Vagina (tissue), 2 donors: ENCODE data around the gene GPANK1. TPM values are rescaled to one million over a fixed set of nuclear protein-coding genes. Genes with fewer than 3 reads are reported as not detected.
A peak's percentile ranks its signal among the peaks of the same experiment; 100 is the strongest.

Source experiments
- DNase-seq, 2 donors: peaks; one replicate each; pipeline ENCODE4 v3.0.0-alpha.2; 2017; ENCODE audit errors: extremely low spot score in 2 of 2
- H3K27ac ChIP-seq: fragments of 200-600 bp; sonication (generic); one replicate; pipeline ENCODE4 v1.5.1; 2019
- H3K27me3 ChIP-seq: fragments of 200-600 bp; sonication (generic); one replicate; pipeline ENCODE4 v1.5.1; 2019
- H3K36me3 ChIP-seq, 2 donors: fragments of 200-600 bp; sonication (generic); one replicate each; pipeline ENCODE4 v1.5.1; 2017 to 2019
- H3K4me1 ChIP-seq: fragments of 200-600 bp; sonication (generic); one replicate; pipeline ENCODE4 v1.5.1; 2019
- H3K4me3 ChIP-seq, 2 donors: fragments of 200-600 bp; sonication (generic); 1 replicate in 1 of 2; 2 replicates in 1 of 2; pipeline ENCODE4 v1.5.1; 2016 to 2019
- H3K9me3 ChIP-seq: fragments of 200-600 bp; sonication (generic); one replicate; pipeline ENCODE4 v1.5.1; 2019
- POLR2A ChIP-seq, 2 donors: fragments of 450-650 bp; IDR thresholded peaks; one replicate each; pipeline ENCODE4 v1.6.1; 2017; ENCODE audit warnings: antibody characterized with exemption in 2 of 2, mild to moderate bottlenecking in 2 of 2, moderate library complexity in 2 of 2
- POLR2AphosphoS5 ChIP-seq, 2 donors: sonication (generic); formaldehyde crosslinking; IDR thresholded peaks; one replicate each; pipeline ENCODE4 v1.9.0; 2017; ENCODE audit warnings: antibody characterized with exemption in 2 of 2, mild to moderate bottlenecking in 2 of 2, low read depth in 1 of 2; ENCODE audit not compliant: insufficient read depth in 1 of 2
- intact Hi-C: fragments of 100-400 bp; cut with DNase I; formaldehyde crosslinking; loops from one replicate; pipeline ENCODE4 v1.15.1; 2023
- total RNA-seq: library from RNA; depleted of rRNA; stranded (reverse); fragments of >200 nt; gene quantifications from one replicate; pipeline ENCODE4 v1.2.3, GENCODE V29; 2016
- TF ChIP-seq, protein P1 (sequence below), 3 experiments: fragments of 450-650 bp in 2 of 3; fragments of 200-600 bp in 1 of 3; sonication (generic) in 1 of 3; IDR thresholded peaks; one replicate each; pipeline ENCODE4 v1.5.1; 2017 to 2019; ENCODE audit warnings: antibody characterized with exemption in 3 of 3, mild to moderate bottlenecking in 2 of 3, moderate library complexity in 2 of 3

The GPANK1 gene
- total RNA-seq, 1 donor from 2014 or later, result 16.9 TPM

DNA sequence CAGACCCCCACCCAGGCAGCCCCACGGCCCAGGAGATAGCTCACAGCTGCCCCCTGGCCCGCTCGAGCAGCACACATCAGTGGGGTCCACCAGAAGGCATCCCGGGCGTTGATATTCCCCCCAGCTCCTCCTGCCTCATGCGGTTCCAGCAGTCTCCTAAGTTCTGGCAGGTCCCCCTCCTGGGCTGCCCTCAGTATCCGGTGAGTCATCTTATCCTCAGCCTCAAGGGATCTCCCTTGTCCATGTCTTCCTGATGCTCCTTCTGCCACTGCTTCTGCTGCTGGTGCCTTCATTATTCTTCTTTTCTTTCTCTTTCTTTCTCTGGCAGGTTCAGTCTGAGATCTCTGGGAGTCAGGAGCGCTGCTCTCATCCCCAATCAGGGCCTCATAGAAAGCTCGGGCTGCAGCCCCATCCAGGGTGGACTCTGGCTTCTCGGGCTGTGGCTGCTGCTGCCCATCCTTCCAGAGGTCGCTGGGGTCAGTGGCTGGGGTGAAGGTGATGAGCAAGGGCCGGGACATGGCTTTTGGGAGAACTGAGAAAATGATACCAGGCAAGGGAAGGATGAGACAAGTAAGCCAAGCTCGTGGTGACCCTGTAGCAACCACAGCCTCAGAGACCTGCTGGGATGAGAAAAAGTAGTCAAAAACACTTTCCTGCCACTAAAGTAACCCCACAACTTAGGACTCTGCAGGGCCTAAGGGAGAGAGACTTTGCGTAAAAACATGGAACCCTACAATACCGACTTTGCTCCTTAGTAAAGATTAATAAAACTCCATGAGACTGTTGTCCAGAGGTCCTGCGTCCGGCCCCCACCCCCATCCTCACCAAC is 622 bp downstream of the GPANK1 start:
- no peak for DNase-seq

DNA sequence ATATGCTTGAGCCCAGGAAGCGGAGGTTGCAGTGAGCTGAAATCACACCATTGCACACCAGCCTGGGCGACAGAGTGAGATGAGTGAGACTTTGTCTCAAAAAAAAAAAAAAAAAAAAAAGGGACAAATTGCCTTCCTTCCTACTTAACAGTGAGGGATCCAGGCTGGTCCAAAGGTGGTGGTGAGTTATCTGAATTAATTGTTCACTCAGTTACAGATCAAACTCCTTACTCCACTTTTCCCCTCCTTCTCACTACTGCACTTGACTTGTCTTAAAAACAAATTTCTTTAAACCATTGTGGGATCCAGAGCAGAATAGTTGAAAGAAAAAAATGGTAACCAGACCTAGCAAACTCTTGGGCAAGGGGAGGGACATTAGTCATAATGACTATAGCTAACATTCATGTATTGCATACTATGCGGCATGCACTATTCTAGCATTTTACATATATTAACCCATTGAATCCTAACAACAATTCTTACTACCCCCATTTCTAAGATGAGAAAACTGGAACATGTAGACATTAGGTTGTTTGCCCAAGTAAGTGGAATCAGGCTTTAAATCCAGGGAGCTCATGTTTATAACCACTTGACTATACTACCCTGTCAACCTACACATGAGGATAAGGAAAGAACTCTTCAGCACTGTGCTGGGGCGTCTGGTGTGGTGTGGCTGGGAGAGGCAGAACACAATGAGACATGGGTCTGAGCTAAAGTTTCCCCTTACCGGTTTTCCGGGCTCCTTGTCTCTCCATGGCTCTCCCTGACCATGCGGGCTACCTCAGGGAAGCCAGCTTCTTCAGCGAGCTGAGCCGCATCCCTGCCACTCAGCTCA is 1.5 kb downstream of the GPANK1 start:
- intact Hi-C loops, result no loop called here
- DNase-seq, result no peak
- Histone ChIP-seq H3K36me3 (peaks cover 0 to 24% of the 10 kb centered on the region in 2 donors), H3K4me3 (peak overlapping the region; percentile 79 to 95), H3K4me1 (peaks cover 75% of the 10 kb centered on the region), H3K27ac (peak overlapping the region; percentile 95), H3K27me3 (no peaks in the 10 kb centered on the region), H3K9me3 (no peaks in the 10 kb centered on the region)
- no peak for TF ChIP-seq POLR2A (IDR thresholded peaks at IDR 0.05)
- TF ChIP-seq, protein P1, sequence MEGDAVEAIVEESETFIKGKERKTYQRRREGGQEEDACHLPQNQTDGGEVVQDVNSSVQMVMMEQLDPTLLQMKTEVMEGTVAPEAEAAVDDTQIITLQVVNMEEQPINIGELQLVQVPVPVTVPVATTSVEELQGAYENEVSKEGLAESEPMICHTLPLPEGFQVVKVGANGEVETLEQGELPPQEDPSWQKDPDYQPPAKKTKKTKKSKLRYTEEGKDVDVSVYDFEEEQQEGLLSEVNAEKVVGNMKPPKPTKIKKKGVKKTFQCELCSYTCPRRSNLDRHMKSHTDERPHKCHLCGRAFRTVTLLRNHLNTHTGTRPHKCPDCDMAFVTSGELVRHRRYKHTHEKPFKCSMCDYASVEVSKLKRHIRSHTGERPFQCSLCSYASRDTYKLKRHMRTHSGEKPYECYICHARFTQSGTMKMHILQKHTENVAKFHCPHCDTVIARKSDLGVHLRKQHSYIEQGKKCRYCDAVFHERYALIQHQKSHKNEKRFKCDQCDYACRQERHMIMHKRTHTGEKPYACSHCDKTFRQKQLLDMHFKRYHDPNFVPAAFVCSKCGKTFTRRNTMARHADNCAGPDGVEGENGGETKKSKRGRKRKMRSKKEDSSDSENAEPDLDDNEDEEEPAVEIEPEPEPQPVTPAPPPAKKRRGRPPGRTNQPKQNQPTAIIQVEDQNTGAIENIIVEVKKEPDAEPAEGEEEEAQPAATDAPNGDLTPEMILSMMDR (IDR thresholded peaks at IDR 0.05), result no peak
- TF ChIP-seq POLR2AphosphoS5 (IDR thresholded peaks at IDR 0.05; ENCODE audit: insufficient read depth in 1 of 2, low read depth in 1 of 2), result no peak

More for the DNA sequence above, 622 bp downstream of the GPANK1 start:
- intact Hi-C loops, result no loop called here
- Histone ChIP-seq H3K4me3 (peak overlapping the region; percentile 79 to 95), H3K4me1 (peaks cover 71% of the 10 kb centered on the region), H3K36me3 (peaks cover 0 to 32% of the 10 kb centered on the region in 2 donors), H3K9me3 (no peaks in the 10 kb centered on the region), H3K27me3 (no peaks in the 10 kb centered on the region), H3K27ac (peak overlapping the region; percentile 95)
- TF ChIP-seq POLR2AphosphoS5 (IDR thresholded peaks at IDR 0.05; ENCODE audit: insufficient read depth in 1 of 2, low read depth in 1 of 2) (peak; percentile 24 to 50), POLR2A (IDR thresholded peaks at IDR 0.05) (no peak)
- TF ChIP-seq, protein P1 (IDR thresholded peaks at IDR 0.05), result no peak

DNA sequence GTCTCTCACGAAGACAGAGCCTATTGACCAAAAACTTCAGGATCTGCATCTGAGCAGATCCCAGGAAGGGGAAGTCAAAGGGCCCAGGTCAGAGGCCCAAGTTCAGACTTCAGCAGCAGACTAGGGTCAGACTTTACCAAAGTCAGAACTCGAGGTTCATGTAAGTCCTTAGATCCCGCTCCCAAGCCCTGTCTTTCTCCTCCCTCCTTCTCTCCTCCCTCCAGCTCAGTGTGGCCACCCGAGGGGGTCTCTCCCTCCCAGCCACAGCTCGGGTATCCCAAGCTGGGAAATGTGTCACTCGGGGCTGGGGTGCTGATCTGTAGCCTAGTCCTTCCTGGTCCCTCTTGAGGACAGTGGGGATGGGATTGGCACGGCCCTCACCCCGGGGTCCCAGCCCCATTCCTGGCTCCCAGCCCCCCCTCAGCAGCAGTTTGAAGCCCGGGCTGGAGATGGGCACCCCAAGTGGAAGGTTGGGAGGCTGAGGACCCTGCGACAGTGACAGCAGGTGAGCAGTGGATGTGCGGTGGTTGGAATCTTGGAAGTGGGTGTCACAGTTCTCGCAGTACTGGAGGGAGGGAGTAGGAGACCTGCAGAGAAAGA is 2.6 kb downstream of the GPANK1 start:
- no peaks in the 10 kb centered on the region for H3K9me3 ChIP-seq
- peaks cover 72% of the 10 kb centered on the region for H3K4me1 ChIP-seq

DNA sequence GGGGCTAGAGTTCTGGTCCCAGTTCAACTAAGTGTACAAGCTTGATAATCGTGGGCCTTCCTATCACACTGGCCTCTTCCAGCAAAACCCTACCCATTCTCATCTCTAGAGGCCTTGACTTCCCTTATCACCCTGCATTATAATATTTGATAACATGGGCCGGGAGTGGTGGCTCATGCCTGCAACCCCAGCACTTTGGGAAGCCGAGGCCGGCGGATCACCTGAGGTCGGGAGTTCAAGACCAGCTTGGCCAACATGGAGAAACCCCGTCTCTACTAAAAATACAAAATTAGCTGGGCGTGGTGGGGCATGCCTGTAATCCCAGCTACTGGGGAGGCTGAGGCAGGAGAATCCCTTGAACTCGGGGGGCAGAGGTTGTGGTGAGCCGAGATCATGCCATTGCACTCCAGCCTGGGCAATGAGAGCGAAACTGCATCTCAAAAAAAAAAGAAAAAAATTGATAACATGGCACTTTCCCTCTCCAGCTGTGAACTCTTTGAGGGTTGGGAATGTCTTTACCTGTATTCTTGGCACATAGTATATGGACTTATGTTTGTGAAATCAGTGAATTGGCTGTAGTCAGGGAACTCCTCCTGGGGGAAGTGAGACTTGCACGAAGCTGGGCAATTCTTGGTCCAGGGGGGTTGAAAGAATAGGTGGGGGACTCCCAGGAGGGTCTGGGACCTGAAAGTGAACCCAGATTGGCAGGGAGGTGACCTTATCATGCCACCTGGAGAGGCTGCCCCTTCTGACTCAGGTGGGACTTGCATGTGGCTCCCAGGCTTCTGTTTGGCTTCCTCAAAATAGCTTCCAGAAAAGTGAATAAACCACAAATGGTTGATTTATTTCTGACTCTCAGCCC is 3.3 kb downstream of the GPANK1 start:
- intact Hi-C loops, result no loop called here
- no peak for DNase-seq
- Histone ChIP-seq H3K27me3 (no peaks in the 10 kb centered on the region), H3K4me3 (peak overlapping the region; percentile 60 to 87), H3K27ac (peak overlapping the region; percentile 91), H3K9me3 (no peaks in the 10 kb centered on the region), H3K36me3 (peaks cover 0 to 8% of the 10 kb centered on the region in 2 donors), H3K4me1 (peaks cover 65% of the 10 kb centered on the region)
- no peak for TF ChIP-seq POLR2A (IDR thresholded peaks at IDR 0.05)
- TF ChIP-seq, protein P1 (IDR thresholded peaks at IDR 0.05), result no peak
- TF ChIP-seq POLR2AphosphoS5 (IDR thresholded peaks at IDR 0.05; ENCODE audit: insufficient read depth in 1 of 2, low read depth in 1 of 2), result no peak

More for the DNA sequence above, 2.6 kb downstream of the GPANK1 start:
- Histone ChIP-seq H3K27me3 (no peaks in the 10 kb centered on the region), H3K4me3 (no peak overlapping the region), H3K27ac (peak overlapping the region; percentile 95), H3K36me3 (peaks cover 0 to 14% of the 10 kb centered on the region in 2 donors)
- TF ChIP-seq POLR2AphosphoS5 (IDR thresholded peaks at IDR 0.05; ENCODE audit: insufficient read depth in 1 of 2, low read depth in 1 of 2) (no peak), POLR2A (IDR thresholded peaks at IDR 0.05) (no peak)
- TF ChIP-seq, protein P1 (IDR thresholded peaks at IDR 0.05), result no peak
- intact Hi-C loops, result no loop called here
- no peak for DNase-seq
